ENCODE data around the gene SETBP1.
"Not testable (repeated sequence)": the region's sequence is repeated elsewhere in the genome, so short reads cannot be mapped to it uniquely, and the experiment has no call there.

The SETBP1 gene

DNA sequence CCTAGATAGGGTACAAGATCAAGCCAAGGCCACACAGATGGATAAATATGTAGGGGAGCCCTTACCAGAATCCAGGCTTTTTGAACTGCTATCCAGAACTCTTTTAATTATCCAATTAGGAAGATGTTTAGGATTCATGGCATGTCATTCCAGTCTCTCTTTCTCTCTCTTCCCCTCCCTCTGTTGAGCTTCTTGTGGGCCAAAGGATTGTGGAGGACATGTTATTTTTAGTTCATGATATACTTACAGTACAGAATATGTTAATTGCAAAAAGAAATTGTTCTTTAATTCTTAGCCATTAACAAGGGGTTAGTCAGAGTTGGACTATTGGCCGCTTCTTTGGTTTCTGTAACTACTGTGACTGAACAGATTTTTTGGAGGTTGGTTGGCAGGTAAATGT is 113.0 kb downstream of the SETBP1 start:
- no peak for TF ChIP-seq CTCF (conservative IDR thresholded peaks at IDR 0.05)
- H3K27ac ChIP-seq = no peak overlapping the region

DNA sequence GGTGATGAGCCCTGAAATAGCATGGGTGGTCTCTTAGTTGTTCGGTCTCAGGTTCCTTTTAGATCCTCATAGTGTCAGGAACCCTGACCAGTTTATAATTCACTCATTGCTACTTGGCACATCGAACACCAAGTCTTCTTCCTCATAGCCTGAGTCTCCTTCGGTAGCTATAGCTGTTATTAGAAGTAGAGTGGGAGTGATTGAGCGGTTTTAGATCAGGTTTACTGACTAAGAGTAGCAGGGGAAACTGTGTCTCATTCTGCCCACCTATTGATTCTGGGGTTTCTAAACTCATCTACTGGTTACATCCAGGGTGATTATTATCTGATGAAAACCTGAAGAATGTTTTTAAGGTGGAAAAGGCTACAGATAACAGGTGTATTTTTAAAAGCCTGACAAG is 114.6 kb downstream of the SETBP1 start:
- peak overlapping the region; percentile 70; the same call in 1 of the 2 replicates for H3K27ac ChIP-seq
- TF ChIP-seq CTCF (conservative IDR thresholded peaks at IDR 0.05) = no peak

DNA sequence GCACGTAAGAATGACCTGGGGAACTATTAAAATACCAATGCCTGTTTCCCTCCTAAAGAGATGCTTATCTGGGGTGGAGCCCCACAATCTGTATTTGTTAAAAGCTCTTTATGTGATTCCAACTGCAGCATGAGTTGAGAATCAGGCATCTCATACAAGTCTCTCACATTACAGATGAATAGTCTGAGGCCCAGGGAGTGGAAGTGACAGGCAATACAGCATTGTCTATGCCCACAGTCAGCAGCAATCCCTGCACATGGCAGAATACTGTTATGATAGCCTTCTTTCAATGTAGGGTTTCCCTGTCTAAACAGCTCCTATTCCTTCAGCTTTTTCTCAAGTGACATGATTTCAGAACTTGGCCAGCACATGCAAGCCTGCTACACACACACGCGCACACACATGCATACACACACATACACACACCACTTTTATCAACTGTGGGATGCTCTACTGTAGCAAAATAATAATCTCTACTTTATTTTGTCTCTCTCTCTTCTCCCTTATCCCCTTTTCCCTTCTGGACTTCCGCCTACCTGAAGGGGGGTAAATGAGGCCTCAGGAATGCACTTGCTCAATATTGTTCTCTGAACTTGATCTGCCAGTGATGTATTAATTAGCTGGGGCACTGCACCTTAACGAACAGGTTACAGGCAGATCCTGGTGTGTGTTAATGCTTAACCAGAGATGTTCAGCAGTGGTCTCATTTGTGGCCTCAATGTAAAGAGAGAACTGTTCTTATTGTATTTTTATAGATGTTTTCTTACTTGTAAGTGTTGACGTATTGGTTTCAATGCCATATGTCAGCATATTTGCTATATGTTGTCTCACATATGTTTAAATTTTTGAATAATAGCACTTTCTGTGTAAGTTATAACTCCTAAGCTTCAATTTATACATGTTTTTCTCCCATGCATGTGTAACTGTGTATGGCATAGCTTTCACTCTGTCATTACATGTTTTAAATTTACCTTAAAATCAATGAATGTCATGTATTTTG is 116.0 kb downstream of the SETBP1 start:
- peak overlapping the region; percentile 70 for H3K27ac ChIP-seq
- TF ChIP-seq CTCF (conservative IDR thresholded peaks at IDR 0.05) = no peak

GRCh38 chr18:44798433-44799048 is 117.9 kb downstream of the SETBP1 start:
- no peak for TF ChIP-seq CTCF (conservative IDR thresholded peaks at IDR 0.05)
- no peak overlapping the region for H3K27ac ChIP-seq

GRCh38 chr18:44799382-44799906 is 118.8 kb downstream of the SETBP1 start:
- H3K27ac ChIP-seq = no peak overlapping the region
- no peak for TF ChIP-seq CTCF (conservative IDR thresholded peaks at IDR 0.05)

- H3K27ac ChIP-seq = no peak overlapping the region
- TF ChIP-seq CTCF (conservative IDR thresholded peaks at IDR 0.05) = no peak
Measured at GRCh38 chr18:44799907-44800421, 119.3 kb downstream of the SETBP1 start.

DNA sequence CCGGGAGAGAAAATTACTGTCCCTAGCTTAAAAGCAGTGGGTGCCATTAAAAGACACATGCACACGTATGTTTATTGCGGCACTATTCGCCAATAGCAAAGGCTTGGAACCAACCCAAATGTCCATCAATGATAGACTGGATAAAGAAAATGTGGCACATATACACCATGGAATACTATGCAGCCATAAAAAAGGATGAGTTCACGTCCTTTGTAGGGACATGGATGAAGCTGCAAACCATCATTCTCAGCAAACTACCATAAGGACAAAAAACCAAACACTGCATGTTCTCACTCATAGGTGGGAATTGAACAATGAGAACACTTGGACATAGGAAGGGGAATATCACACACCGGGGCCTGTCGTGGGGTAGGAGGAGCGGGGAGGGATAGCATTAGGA is 120.1 kb downstream of the SETBP1 start:
- H3K27ac ChIP-seq = not testable (repeated sequence)
